ENCODE results near the gene ZSCAN21. TPM values are rescaled to one million over a fixed set of nuclear protein-coding genes. Genes with fewer than 3 reads are reported as not detected.

The ZSCAN21 gene
- polyA plus RNA-seq, 2 of the 4 experiments (the other 2 are of a cell fraction): 9.1 to 18.3 TPM

- Histone ChIP-seq H3K9me3 (no peaks in the 10 kb centered on the region), H3K27ac (no peak overlapping the region), H3K4me1 (peaks cover 7% of the 10 kb centered on the region; the same call in 2 of the 3 replicates), H3K4me3 (no peak overlapping the region), H3K4me2 (no peak overlapping the region)
- CTCF ChIA-PET: interaction anchor here (0.7 to 12.5 kb wide), 4 partner anchors 13 to 60 kb away, joined by 3 to 128 read pairs (median 16); no protein-coding TSS in a partner anchor
- DNase-seq (ENCODE audit: low read depth in 1 of 2, low spot score in 1 of 2) (no peak), FAIRE-seq (no peak), ATAC-seq (no peak)
- POLR2A ChIA-PET: interaction anchor here (0.7 kb wide), 1 partner anchor 57 kb away, joined by 5 read pairs; no protein-coding TSS in a partner anchor
- WGBS (ENCODE audit: missing lambda C conversion rate): 93% methylated on average over 3 of the region's 3 CpGs
- TF ChIP-seq NR3C1 (IDR thresholded peaks at IDR 0.05): no peak
- TF ChIP-seq HMGXB4 (CRISPR knock-in tag; IDR thresholded peaks at IDR 0.05; ENCODE audit: borderline replicate concordance): no peak
- no peak for TF ChIP-seq POLR2AphosphoS2 (conservative IDR thresholded peaks at IDR 0.05; ENCODE audit: low read length)
- no peak for TF ChIP-seq MAFK (IDR thresholded peaks at IDR 0.05; ENCODE audit: partially characterized antibody)
Measured at GRCh38 chr7:100051611-100052010, 2.0 kb downstream of the ZSCAN21 start.

- ATAC-seq (peak; percentile 60 to 76), DNase-seq (ENCODE audit: low read depth in 1 of 2, low spot score in 1 of 2) (peak; percentile 64 to 77), FAIRE-seq (no peak)
- Histone ChIP-seq H3K27ac (no peak overlapping the region), H3K4me3 (no peak overlapping the region), H3K4me1 (peaks cover 7% of the 10 kb centered on the region; the same call in 2 of the 3 replicates), H3K4me2 (no peak overlapping the region), H3K9me3 (no peaks in the 10 kb centered on the region)
- TF ChIP-seq KDM5A (IDR thresholded peaks at IDR 0.05) (no peak), SMC3 (IDR thresholded peaks at IDR 0.05) (peak; percentile 37; the same call in 1 of the 3 replicates), CTCF (IDR thresholded peaks at IDR 0.05) (peak; percentile 45), RAD21 (conservative IDR thresholded peaks at IDR 0.05 in 1 of 2, IDR thresholded peaks at IDR 0.05 in 1 of 2) (peak; percentile 64 to 81), HES2 (IDR thresholded peaks at IDR 0.05) (no peak)
- WGBS (ENCODE audit: missing lambda C conversion rate): 74% methylated on average over 3 of the region's 3 CpGs
- ChIA-PET CTCF (interaction anchor here (0.6 to 12.5 kb wide), 21 partner anchors 8 to 530 kb away, joined by 3 to 128 read pairs (median 3); partner anchors contain the start of gene GJC3), POLR2A (interaction anchor here (0.7 to 1.0 kb wide), 2 partner anchors 134 to 1654 kb away, joined by 5 to 14 read pairs; partner anchors contain the start of gene TRIM4)
Measured at GRCh38 chr7:100053215-100053614, 3.6 kb downstream of the ZSCAN21 start.

- CTCF ChIA-PET: interaction anchor here (12.5 kb wide), 1 partner anchor 65 kb away, joined by 128 read pairs; no protein-coding TSS in a partner anchor
- Histone ChIP-seq H3K4me1 (no peaks in the 10 kb centered on the region), H3K4me2 (no peak overlapping the region), H3K27ac (no peak overlapping the region), H3K4me3 (no peak overlapping the region), H3K9me3 (peaks cover 4% of the 10 kb centered on the region; the same call in 1 of the 3 replicates)
- ATAC-seq (no peak), DNase-seq (ENCODE audit: low read depth in 1 of 2, low spot score in 1 of 2) (no peak), FAIRE-seq (no peak)
- POLR2A ChIA-PET: no interaction called here
- WGBS (ENCODE audit: missing lambda C conversion rate): 86% methylated on average over 9 of the region's 10 CpGs
- TF ChIP-seq CBX2 (IDR thresholded peaks at IDR 0.05; ENCODE audit: borderline replicate concordance, low read depth): no peak
- TF ChIP-seq MAX (IDR thresholded peaks at IDR 0.05): no peak
- no peak for TF ChIP-seq TFCP2L1 (CRISPR knock-in tag; IDR thresholded peaks at IDR 0.05)
- no peak for TF ChIP-seq FOXS1 (CRISPR knock-in tag; IDR thresholded peaks at IDR 0.05)
- no peak for TF ChIP-seq E2F6 (IDR thresholded peaks at IDR 0.05; ENCODE audit: borderline replicate concordance, low read depth)
- TF ChIP-seq ZSCAN20 (CRISPR knock-in tag; IDR thresholded peaks at IDR 0.05): no peak
- no peak for TF ChIP-seq RAD21 (conservative IDR thresholded peaks at IDR 0.05 in 1 of 2, IDR thresholded peaks at IDR 0.05 in 1 of 2)
- no peak for TF ChIP-seq NPAS2 (CRISPR knock-in tag; IDR thresholded peaks at IDR 0.05; ENCODE audit: borderline replicate concordance)
- no peak for TF ChIP-seq CHD2 (IDR thresholded peaks at IDR 0.05; ENCODE audit: low read length, partially characterized antibody)
- no peak for TF ChIP-seq CHD4 (IDR thresholded peaks at IDR 0.05; ENCODE audit: borderline replicate concordance)
- no peak for TF ChIP-seq CTCF (IDR thresholded peaks at IDR 0.05)
- TF ChIP-seq EHMT2 (IDR thresholded peaks at IDR 0.05; ENCODE audit: low read depth): no peak
Measured at GRCh38 chr7:100057006-100057405, 7.4 kb downstream of the ZSCAN21 start.
